Nephron progenitor cell (in vitro differentiated cells): ENCODE measurements around the gene SMIM45.

Experiments used
- DNase-seq: peaks from one replicate; pipeline ENCODE4 v3.0.0; 2021
- H3K27ac Mint-ChIP-seq: 2 replicates; pipeline ENCODE4 v1.8.0; 2021; ENCODE audit warnings: mild to moderate bottlenecking, moderate library complexity, mixed read lengths
- H3K27me3 Mint-ChIP-seq: 2 replicates; pipeline ENCODE4 v1.8.0; 2021; ENCODE audit warnings: mild to moderate bottlenecking, low read depth, mixed read lengths; ENCODE audit not compliant: poor library complexity
- H3K36me3 Mint-ChIP-seq: 2 replicates; pipeline ENCODE4 v1.8.0; 2021; ENCODE audit warnings: low read depth, mixed read lengths
- H3K4me1 Mint-ChIP-seq: 2 replicates; pipeline ENCODE4 v1.8.0; 2021; ENCODE audit warnings: mixed read lengths
- H3K4me3 Mint-ChIP-seq: 2 replicates; pipeline ENCODE4 v1.8.0; 2021; ENCODE audit warnings: mild to moderate bottlenecking, moderate library complexity, mixed read lengths
- H3K9me3 Mint-ChIP-seq: 2 replicates; pipeline ENCODE4 v1.8.0; 2021; ENCODE audit warnings: mild to moderate bottlenecking, moderate library complexity, mixed read lengths
- CTCF ChIP-seq: fragments of 200-600 bp; sonication (generic); IDR thresholded peaks from 2 replicates; pipeline ENCODE4 v1.5.0; 2021; ENCODE audit warnings: antibody characterized with exemption

Gene SMIM45

GRCh38 chr22:41925783-41926460 is 26.0 kb upstream of the SMIM45 start:
- Mint-ChIP-seq H3K4me3 (peak overlapping the region; percentile 72), H3K27me3 (peaks cover 65% of the 10 kb centered on the region), H3K27ac (no peak overlapping the region), H3K36me3 (peaks cover 4% of the 10 kb centered on the region), H3K9me3 (no peaks in the 10 kb centered on the region), H3K4me1 (peaks cover 27% of the 10 kb centered on the region)
- TF ChIP-seq CTCF, result peak; percentile 54
- DNase-seq, result peak; percentile 79

GRCh38 chr22:41927813-41928212 is 24.1 kb upstream of the SMIM45 start:
- no peak for TF ChIP-seq CTCF
- peaks cover 4% of the 10 kb centered on the region for H3K36me3 Mint-ChIP-seq
- peaks cover 43% of the 10 kb centered on the region for H3K4me1 Mint-ChIP-seq
- H3K27ac Mint-ChIP-seq, result peak overlapping the region; percentile 90
- H3K4me3 Mint-ChIP-seq, result no peak overlapping the region
- no peak for DNase-seq
- no peaks in the 10 kb centered on the region for H3K9me3 Mint-ChIP-seq
- peaks cover 54% of the 10 kb centered on the region for H3K27me3 Mint-ChIP-seq

- no peak overlapping the region for H3K4me3 Mint-ChIP-seq
- DNase-seq, result no peak
Observed at GRCh38 chr22:41928593-41929417, 23.1 kb upstream of the SMIM45 start.

GRCh38 chr22:41929418-41929810 is 22.5 kb upstream of the SMIM45 start:
- Mint-ChIP-seq H3K4me3 (no peak overlapping the region), H3K9me3 (no peaks in the 10 kb centered on the region), H3K36me3 (peaks cover 4% of the 10 kb centered on the region), H3K27me3 (peaks cover 38% of the 10 kb centered on the region), H3K4me1 (peaks cover 44% of the 10 kb centered on the region), H3K27ac (peak overlapping the region; percentile 57)
- DNase-seq, result no peak
- no peak for TF ChIP-seq CTCF

More at GRCh38 chr22:41928593-41929417, 23.1 kb upstream of the SMIM45 start:
- Mint-ChIP-seq H3K27me3 (peaks cover 44% of the 10 kb centered on the region), H3K36me3 (peaks cover 4% of the 10 kb centered on the region), H3K9me3 (no peaks in the 10 kb centered on the region), H3K4me1 (peaks cover 44% of the 10 kb centered on the region), H3K27ac (no peak overlapping the region)
- TF ChIP-seq CTCF, result no peak

GRCh38 chr22:41931701-41932269 is 20.2 kb upstream of the SMIM45 start:
- H3K36me3 Mint-ChIP-seq, result peaks cover 4% of the 10 kb centered on the region
- no peak for DNase-seq
- peaks cover 45% of the 10 kb centered on the region for H3K4me1 Mint-ChIP-seq
- H3K27ac Mint-ChIP-seq, result no peak overlapping the region
- TF ChIP-seq CTCF, result no peak
- no peak overlapping the region for H3K4me3 Mint-ChIP-seq
- peaks cover 20% of the 10 kb centered on the region for H3K27me3 Mint-ChIP-seq
- H3K9me3 Mint-ChIP-seq, result no peaks in the 10 kb centered on the region
